BJ (cell line): ENCODE data around the gene SND1. TPM values are rescaled to one million over a fixed set of nuclear protein-coding genes. Genes with fewer than 3 reads are reported as not detected.

Source experiments
- CTCF ChIA-PET: fragments of 350-600 bp; formaldehyde crosslinking; extraction: SDS; loops from one replicate; lab custom pipeline; 2021; ENCODE audit warnings: antibody characterized with exemption, inconsistent platforms; lab: Yijun Ruan, JAX
- POLR2A ChIA-PET: fragments of 300-600 bp; sonication (Branson Sonifier 250); formaldehyde crosslinking; extraction: SDS; loops from one replicate; lab custom pipeline; 2021; ENCODE audit warnings: antibody characterized with exemption; lab: Charles Lee
- DNase-seq: peaks from one replicate; pipeline ENCODE4 v3.0.0-alpha.2; 2011; ENCODE audit warnings: low read depth
- H3K27me3 ChIP-seq: 2 replicates; pipeline ENCODE4 v1.6.0; 2011; ENCODE audit warnings: low read length; ENCODE audit not compliant: control insufficient read depth, insufficient read depth
- H3K36me3 ChIP-seq: 2 replicates; pipeline ENCODE4 v1.5.1; 2011; ENCODE audit warnings: low read length; ENCODE audit not compliant: control insufficient read depth, insufficient read depth
- H3K4me3 ChIP-seq: 2 replicates; pipeline ENCODE4 v1.5.1; 2011; ENCODE audit warnings: low read depth, mild to moderate bottlenecking, control low read depth, low read length
- polyA plus RNA-seq: library from polyadenylated mRNA; depleted of rRNA; stranded (reverse); fragments of >200 nt; gene quantifications from 2 replicates; pipeline ENCODE4 v1.2.3, GENCODE V29; 2011
- TF ChIP-seq, protein P1 (sequence below): IDR thresholded peaks from 2 replicates; pipeline ENCODE4 v1.5.1; 2011; ENCODE audit warnings: low read depth, mild to moderate bottlenecking, control low read depth, inconsistent platforms, low read length, moderate library complexity; ENCODE audit not compliant: insufficient read depth

The SND1 gene
- polyA plus RNA-seq, 1 experiment = 203 TPM

- no peak overlapping the region for H3K4me3 ChIP-seq
- no peaks in the 10 kb centered on the region for H3K27me3 ChIP-seq
- DNase-seq = no peak
- ChIA-PET POLR2A (no interaction called here), CTCF (interaction anchor here (1.2 kb wide), 1 partner anchor 58 kb away, joined by 3 read pairs; no protein-coding TSS in a partner anchor)
- no peaks in the 10 kb centered on the region for H3K36me3 ChIP-seq
- TF ChIP-seq, protein P1, sequence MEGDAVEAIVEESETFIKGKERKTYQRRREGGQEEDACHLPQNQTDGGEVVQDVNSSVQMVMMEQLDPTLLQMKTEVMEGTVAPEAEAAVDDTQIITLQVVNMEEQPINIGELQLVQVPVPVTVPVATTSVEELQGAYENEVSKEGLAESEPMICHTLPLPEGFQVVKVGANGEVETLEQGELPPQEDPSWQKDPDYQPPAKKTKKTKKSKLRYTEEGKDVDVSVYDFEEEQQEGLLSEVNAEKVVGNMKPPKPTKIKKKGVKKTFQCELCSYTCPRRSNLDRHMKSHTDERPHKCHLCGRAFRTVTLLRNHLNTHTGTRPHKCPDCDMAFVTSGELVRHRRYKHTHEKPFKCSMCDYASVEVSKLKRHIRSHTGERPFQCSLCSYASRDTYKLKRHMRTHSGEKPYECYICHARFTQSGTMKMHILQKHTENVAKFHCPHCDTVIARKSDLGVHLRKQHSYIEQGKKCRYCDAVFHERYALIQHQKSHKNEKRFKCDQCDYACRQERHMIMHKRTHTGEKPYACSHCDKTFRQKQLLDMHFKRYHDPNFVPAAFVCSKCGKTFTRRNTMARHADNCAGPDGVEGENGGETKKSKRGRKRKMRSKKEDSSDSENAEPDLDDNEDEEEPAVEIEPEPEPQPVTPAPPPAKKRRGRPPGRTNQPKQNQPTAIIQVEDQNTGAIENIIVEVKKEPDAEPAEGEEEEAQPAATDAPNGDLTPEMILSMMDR = no peak
Measured at GRCh38 chr7:127782654-127783559, 130.9 kb downstream of the SND1 start.

GRCh38 chr7:127786184-127786583 lies 134.2 kb downstream of the SND1 start:
- TF ChIP-seq, protein P1 = no peak
- Histone ChIP-seq H3K27me3 (no peaks in the 10 kb centered on the region), H3K36me3 (no peaks in the 10 kb centered on the region), H3K4me3 (no peak overlapping the region)
- DNase-seq = no peak
- ChIA-PET POLR2A (no interaction called here), CTCF (no interaction called here)

DNA sequence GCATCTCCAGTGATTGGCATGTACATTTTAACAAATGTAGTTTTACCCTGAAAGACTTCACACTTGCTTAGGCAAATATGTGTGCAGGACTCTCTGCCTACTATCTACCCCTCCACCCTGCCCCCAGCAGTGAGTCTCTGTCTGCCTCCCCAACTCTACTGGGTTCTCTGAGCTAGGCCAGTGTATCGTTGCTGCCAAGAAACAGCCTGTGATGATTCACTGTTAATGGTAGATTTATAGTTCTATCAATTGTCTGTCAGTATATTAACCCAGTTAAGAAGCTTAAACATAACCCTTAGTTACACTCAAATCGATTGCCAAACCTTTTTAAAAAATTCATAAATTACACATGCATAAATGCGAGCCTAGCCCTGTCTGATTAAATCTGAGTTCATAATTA lies 137.0 kb downstream of the SND1 start:
- ChIA-PET POLR2A (no interaction called here), CTCF (interaction anchor here (0.5 kb wide), 1 partner anchor 404 kb away, joined by 7 read pairs; no protein-coding TSS in a partner anchor)

DNA sequence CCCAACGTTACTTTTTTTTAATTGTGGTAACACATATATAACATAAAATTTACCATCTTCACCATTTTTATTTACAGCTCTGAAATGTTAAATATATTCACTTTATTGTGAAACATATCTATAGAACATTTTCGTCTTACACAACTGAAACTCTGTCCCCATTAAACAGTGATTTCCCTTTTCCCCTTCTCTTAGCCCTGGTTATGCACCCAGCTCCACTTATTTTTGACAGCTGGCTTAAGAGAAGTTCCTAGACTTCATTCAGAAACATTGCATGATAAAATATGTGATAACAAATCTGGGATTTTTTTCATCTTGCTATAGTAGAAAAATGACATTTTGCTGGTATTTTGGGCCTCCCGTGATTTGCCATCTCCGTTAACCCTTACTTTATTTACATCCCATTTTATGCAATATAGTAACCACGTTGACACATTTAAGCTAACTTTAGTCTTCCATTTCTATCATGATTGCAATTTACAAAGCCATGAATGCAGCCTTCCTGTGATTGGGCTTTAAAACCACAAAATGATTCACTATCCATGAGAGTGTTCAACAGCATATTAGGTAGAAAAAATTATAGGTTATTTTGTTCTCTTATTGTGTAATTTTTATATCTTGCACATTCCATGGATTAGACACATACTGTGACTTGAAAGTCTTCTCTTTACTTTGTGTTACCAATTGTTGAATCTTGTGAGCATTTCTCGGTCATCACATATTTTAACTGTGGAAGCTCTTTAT lies 139.6 kb downstream of the SND1 start:
- Histone ChIP-seq H3K4me3 (no peak overlapping the region), H3K36me3 (no peaks in the 10 kb centered on the region), H3K27me3 (no peaks in the 10 kb centered on the region)
- TF ChIP-seq, protein P1 = no peak
- POLR2A ChIA-PET = interaction anchor here (0.6 kb wide), 1 partner anchor 13 kb away, joined by 6 read pairs; no protein-coding TSS in a partner anchor
- no peak for DNase-seq
- CTCF ChIA-PET = interaction anchor here (0.6 to 2.4 kb wide), 6 partner anchors 10 to 84 kb away, joined by 3 to 9 read pairs (median 3); no protein-coding TSS in a partner anchor

More for the DNA sequence above, 137.0 kb downstream of the SND1 start:
- TF ChIP-seq, protein P1 = no peak
- Histone ChIP-seq H3K27me3 (no peaks in the 10 kb centered on the region), H3K4me3 (no peak overlapping the region), H3K36me3 (no peaks in the 10 kb centered on the region)
- DNase-seq = no peak
